ENCODE data around the gene NCAM2.
"Not testable (repeated sequence)": the region's sequence is repeated elsewhere in the genome, so short reads cannot be mapped to it uniquely, and the experiment has no call there.

Gene NCAM2

GRCh38 chr21:21111309-21111920 is 113.2 kb downstream of the NCAM2 start:
- no peak for DNase-seq

- no peak for DNase-seq
Observed at GRCh38 chr21:21114461-21114860, 116.3 kb downstream of the NCAM2 start.

GRCh38 chr21:21119091-21119490 is 120.9 kb downstream of the NCAM2 start:
- DNase-seq: no peak

- DNase-seq: no peak
Observed at GRCh38 chr21:21122680-21123079, 124.5 kb downstream of the NCAM2 start.

GRCh38 chr21:21132390-21132789 is 134.2 kb downstream of the NCAM2 start:
- DNase-seq: no peak

GRCh38 chr21:21137986-21138385 is 139.8 kb downstream of the NCAM2 start:
- no peak for DNase-seq

- DNase-seq: no peak
Observed at GRCh38 chr21:21146587-21147373, 148.6 kb downstream of the NCAM2 start.

GRCh38 chr21:21147374-21147745 is 149.2 kb downstream of the NCAM2 start:
- no peak for DNase-seq

GRCh38 chr21:21148009-21148408 is 149.8 kb downstream of the NCAM2 start:
- no peak for DNase-seq

GRCh38 chr21:21148514-21148913 is 150.3 kb downstream of the NCAM2 start:
- no peak for DNase-seq

- DNase-seq: not testable (repeated sequence)
Observed at GRCh38 chr21:21149445-21149844, 151.2 kb downstream of the NCAM2 start.

- no peak for DNase-seq
Observed at GRCh38 chr21:21151231-21151630, 153.0 kb downstream of the NCAM2 start.

- no peak for DNase-seq
Observed at GRCh38 chr21:21156397-21156796, 158.2 kb downstream of the NCAM2 start.

GRCh38 chr21:21156957-21157356 is 158.7 kb downstream of the NCAM2 start:
- no peak for DNase-seq

GRCh38 chr21:21158376-21158918 is 160.2 kb downstream of the NCAM2 start:
- no peak for DNase-seq

GRCh38 chr21:21159253-21159899 is 161.2 kb downstream of the NCAM2 start:
- DNase-seq: no peak

- no peak for DNase-seq
Observed at GRCh38 chr21:21162786-21163185, 164.6 kb downstream of the NCAM2 start.

GRCh38 chr21:21163904-21164303 is 165.7 kb downstream of the NCAM2 start:
- no peak for DNase-seq

GRCh38 chr21:21165063-21165645 is 166.9 kb downstream of the NCAM2 start:
- DNase-seq: no peak

GRCh38 chr21:21174676-21175075 is 176.5 kb downstream of the NCAM2 start:
- no peak for DNase-seq

GRCh38 chr21:21175798-21176334 is 177.7 kb downstream of the NCAM2 start:
- DNase-seq: no peak

- no peak for DNase-seq
Observed at GRCh38 chr21:21177353-21177986, 179.3 kb downstream of the NCAM2 start.
